GM19238 (cell line): ENCODE data around the gene KRTAP4-5.
"Not testable (repeated sequence)": the region's sequence is repeated elsewhere in the genome, so short reads cannot be mapped to it uniquely, and the experiment has no call there.

Experiments
- DNase-seq: peaks from one replicate; pipeline ENCODE4 v3.0.0; 2011; ENCODE audit warnings: low spot score; ENCODE audit not compliant: insufficient read length

Gene KRTAP4-5

DNA sequence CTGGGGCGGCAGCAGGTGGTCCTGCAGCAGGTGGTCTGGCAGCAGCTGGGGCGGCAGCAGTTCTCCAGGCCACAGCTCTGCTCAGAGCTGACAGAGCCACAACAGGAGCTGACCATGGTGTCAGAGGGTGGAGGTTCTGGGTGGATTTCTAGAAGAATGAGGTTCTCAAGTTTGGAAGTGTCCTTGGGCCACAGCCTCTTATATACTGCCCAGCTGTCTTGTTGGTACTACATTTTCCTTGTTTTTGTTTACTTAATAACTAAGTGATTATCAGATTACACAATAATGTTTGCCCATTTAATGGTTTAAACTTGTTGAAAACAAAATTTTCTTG, at the start of gene KRTAP4-5:
Gene KRTAP4-5, minus strand, starts transcription at position 174 of the 334 bp plus-strand sequence. Its CDS starts 58 bp downstream, at position 116.
- no peak for DNase-seq

- DNase-seq: no peak
Observed at GRCh38 chr17:41196068-41196467, 46.4 kb upstream of the KRTAP4-5 start.

GRCh38 chr17:41190328-41190727, 40.7 kb upstream of the KRTAP4-5 start:
- DNase-seq: no peak

DNA sequence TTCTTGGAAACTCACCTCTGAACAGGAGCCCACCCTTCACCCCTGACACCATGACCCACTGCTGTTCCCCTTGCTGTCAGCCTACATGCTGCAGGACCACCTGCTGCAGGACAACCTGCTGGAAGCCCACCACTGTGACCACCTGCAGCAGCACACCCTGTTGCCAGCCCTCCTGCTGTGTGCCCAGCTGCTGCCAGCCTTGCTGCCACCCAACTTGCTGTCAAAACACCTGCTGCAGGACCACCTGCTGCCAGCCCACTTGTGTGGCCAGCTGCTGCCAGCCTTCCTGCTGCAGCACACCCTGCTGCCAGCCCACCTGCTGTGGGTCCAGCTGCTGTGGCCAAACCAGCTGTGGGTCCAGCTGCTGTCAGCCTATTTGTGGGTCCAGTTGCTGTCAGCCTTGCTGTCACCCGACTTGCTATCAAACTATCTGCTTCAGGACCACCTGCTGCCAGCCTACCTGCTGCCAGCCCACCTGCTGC, 40.3 kb upstream of the KRTAP4-5 start, which contains the start of gene KRTAP9-1:
Gene KRTAP9-1, plus strand, starts transcription at position 51 of the 482 bp plus-strand sequence. Its CDS starts 0 bp downstream, at position 51.
- not testable (repeated sequence) for DNase-seq

GRCh38 chr17:41186872-41187271, 37.2 kb upstream of the KRTAP4-5 start:
- no peak for DNase-seq

DNA sequence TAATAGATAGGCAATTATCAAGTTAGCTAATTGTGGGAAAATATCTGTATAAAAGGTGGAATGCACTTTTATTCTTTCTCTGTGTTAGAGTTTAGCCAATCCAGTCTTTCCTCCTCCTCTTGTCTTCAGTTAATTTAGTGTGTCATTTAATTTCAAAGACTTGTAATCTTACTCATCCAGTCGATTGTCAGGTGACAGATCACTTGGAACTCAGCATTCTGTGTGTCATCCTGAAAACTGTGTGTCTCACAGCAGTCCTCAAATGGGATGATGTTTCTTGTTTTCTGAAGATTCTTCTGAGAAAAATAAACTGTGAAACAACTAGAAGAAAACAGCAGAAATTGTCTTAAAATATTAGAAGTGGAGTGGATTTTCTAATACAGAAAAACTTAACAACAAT, 35.4 kb upstream of the KRTAP4-5 start:
- no peak for DNase-seq

GRCh38 chr17:41184480-41184961, 34.9 kb upstream of the KRTAP4-5 start, which contains the start of gene KRTAP4-1:
Gene KRTAP4-1 (minus strand): TSS chr17:41184911. CDS start chr17:41184854, 57 bp downstream.
- no peak for DNase-seq

- DNase-seq: no peak
Observed at GRCh38 chr17:41178843-41179616, 29.4 kb upstream of the KRTAP4-5 start.

DNA sequence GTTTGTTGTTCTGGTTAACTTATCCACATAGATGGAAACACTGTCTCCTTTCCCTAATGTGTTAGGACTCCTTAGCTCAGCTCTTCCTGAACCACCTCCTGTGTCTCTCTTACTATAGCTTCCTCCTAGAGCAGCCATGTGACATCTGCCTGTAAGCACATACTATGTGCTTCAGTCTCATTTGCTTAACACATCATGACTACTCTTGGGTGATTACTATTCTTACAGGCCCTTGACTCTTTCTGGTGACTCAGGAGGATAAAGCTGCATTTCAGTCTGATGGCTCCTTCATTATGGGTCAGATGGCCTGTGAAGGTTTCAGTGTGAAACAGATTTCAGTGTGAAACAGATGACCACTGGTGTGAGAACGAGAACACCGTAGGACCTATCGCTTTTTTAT, 28.7 kb upstream of the KRTAP4-5 start:
- no peak for DNase-seq

GRCh38 chr17:41177727-41178271, 28.2 kb upstream of the KRTAP4-5 start, which contains the start of gene KRTAP4-2:
Gene KRTAP4-2 (minus strand): TSS chr17:41178221. CDS start chr17:41178164, 57 bp downstream.
- DNase-seq: no peak

GRCh38 chr17:41176744-41177387, 27.2 kb upstream of the KRTAP4-5 start:
- DNase-seq: no peak

GRCh38 chr17:41171886-41172285, 22.3 kb upstream of the KRTAP4-5 start:
- DNase-seq: no peak

GRCh38 chr17:41168121-41168520, 18.5 kb upstream of the KRTAP4-5 start, which contains the start of gene KRTAP4-3:
Gene KRTAP4-3 (minus strand): TSS chr17:41168221. CDS start chr17:41168172, 49 bp downstream.
- DNase-seq: no peak

- no peak for DNase-seq
Observed at GRCh38 chr17:41167561-41167960, 17.9 kb upstream of the KRTAP4-5 start.

- DNase-seq: no peak
Observed at GRCh38 chr17:41163828-41164227, 14.2 kb upstream of the KRTAP4-5 start.

DNA sequence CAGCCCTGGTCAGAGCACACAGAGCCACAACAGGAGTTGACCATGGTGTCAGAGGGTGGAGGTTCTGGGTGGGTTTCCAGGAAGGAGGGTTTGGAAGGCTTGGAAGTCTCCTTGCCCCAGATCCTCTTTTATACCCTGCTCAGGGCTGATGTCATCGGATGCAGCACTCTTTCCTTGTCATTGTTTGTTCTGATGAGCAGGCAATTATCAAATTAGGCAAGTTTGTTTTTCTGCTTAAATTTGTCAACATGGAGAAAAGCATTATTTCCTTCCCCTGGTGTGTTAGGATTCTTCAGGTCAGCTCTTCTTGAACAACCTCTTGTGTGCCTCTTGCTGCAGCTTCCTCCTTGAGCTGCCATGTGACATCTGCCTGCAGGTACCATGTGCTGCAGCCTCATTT, 11.0 kb upstream of the KRTAP4-5 start, which contains the start of gene KRTAP4-4:
Gene KRTAP4-4, minus strand, starts transcription at position 101 of the 400 bp plus-strand sequence. Its CDS starts 57 bp downstream, at position 44.
- DNase-seq: no peak

GRCh38 chr17:41160190-41160589, 10.6 kb upstream of the KRTAP4-5 start:
- not testable (repeated sequence) for DNase-seq

DNA sequence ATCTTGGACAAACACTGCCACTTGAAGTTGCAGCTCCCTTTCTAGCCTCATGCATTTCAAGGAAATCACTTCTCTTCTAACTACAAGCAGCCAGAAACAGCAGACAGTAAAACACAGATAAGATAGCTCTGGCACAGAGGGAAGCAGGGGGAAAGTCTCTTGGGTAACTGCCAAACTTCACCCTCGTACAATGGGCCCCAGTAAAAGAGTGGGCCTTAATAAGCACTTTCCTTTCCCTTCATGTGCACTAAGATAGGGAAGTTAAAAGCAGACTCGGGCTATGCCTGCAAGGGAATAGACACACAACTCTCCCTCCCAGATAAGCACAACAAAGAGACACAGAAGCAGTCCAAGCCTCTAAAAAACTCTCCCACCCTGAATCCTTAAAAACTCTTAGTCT, 4.2 kb upstream of the KRTAP4-5 start:
- DNase-seq: no peak

- no peak for DNase-seq
Observed at GRCh38 chr17:41151525-41151924, 1.9 kb upstream of the KRTAP4-5 start.

GRCh38 chr17:41150026-41150425, 401 bp upstream of the KRTAP4-5 start:
- DNase-seq: no peak

GRCh38 chr17:41148971-41149651, 514 bp downstream of the KRTAP4-5 start:
- DNase-seq: not testable (repeated sequence)
